Left lung (tissue), 10 donors: ENCODE data around the gene CD74. TPM values are rescaled to one million over a fixed set of nuclear protein-coding genes. Genes with fewer than 3 reads are reported as not detected.

Source experiments
- ATAC-seq: fragments of 200-7000 bp; cut with Tn5 transposase; one replicate; pipeline ENCODE4 v1.9.1; 2020; ENCODE audit warnings: moderate library complexity
- DNase-seq, 4 donors: peaks; one replicate each; pipeline ENCODE4 v3.0.0-alpha.2; 2013 to 2020
- H3K27ac ChIP-seq, 2 donors: fragments of 200-600 bp; sonication (generic) in 1 of 2; one replicate each; pipeline versions ENCODE4 v1.5.0 to v1.8.0; 2020 to 2021
- H3K27me3 ChIP-seq, 2 donors: fragments of 200-600 bp; sonication (generic) in 1 of 2; one replicate each; pipeline versions ENCODE4 v1.5.0 to v1.8.0; 2020 to 2021
- H3K36me3 ChIP-seq, 2 donors: fragments of 200-600 bp; sonication (generic) in 1 of 2; one replicate each; pipeline versions ENCODE4 v1.5.0 to v1.8.0; 2020 to 2021
- H3K4me1 ChIP-seq, 2 donors: fragments of 200-600 bp; one replicate each; pipeline ENCODE4 v1.8.0; 2021
- H3K4me3 ChIP-seq, 2 donors: fragments of 200-600 bp; sonication (generic) in 1 of 2; one replicate each; pipeline versions ENCODE4 v1.5.0 to v1.8.0; 2020 to 2021; ENCODE audit warnings: mild to moderate bottlenecking in 1 of 2
- H3K9me3 ChIP-seq, 2 donors: fragments of 200-600 bp; sonication (generic) in 1 of 2; one replicate each; pipeline versions ENCODE4 v1.5.0 to v1.8.0; 2020 to 2021
- intact Hi-C, 2 donors: fragments of 100-400 bp; cut with DNase I; formaldehyde crosslinking; loops; one replicate each; pipeline versions ENCODE4 v1.11.2 to v1.14.2; 2022
- polyA plus RNA-seq, 6 donors: library from polyadenylated mRNA; unstranded; fragments of 120-200 nt; gene quantifications; one replicate each; pipeline ENCODE4 v1.2.1, GENCODE V29; 2013; ENCODE audit not compliant: insufficient read length in 6 of 6
- total RNA-seq, 2 donors: library from RNA; stranded (reverse); fragmentation: NEBNext Ultra II Directional; extraction: Animal tissue kit (Norgen Biotek cat#: 25700); gene quantifications; one replicate each; pipeline ENCODE4 v1.2.1, GENCODE V29; 2021
- TF ChIP-seq, protein P1 (sequence below), 2 donors: fragments of 200-600 bp; sonication (generic) in 1 of 2; IDR thresholded peaks; one replicate each; pipeline versions ENCODE4 v1.5.0 to v1.8.0; 2021; ENCODE audit warnings: antibody characterized with exemption in 2 of 2
- donor health status: DM: no; HTN: yes; CAD: no.
- donor health status: DM: no; HTN: no; CAD: no.

The CD74 gene
- total and polyA plus RNA-seq, 8 donors = 143 to 2,212 (median 189) TPM

DNA sequence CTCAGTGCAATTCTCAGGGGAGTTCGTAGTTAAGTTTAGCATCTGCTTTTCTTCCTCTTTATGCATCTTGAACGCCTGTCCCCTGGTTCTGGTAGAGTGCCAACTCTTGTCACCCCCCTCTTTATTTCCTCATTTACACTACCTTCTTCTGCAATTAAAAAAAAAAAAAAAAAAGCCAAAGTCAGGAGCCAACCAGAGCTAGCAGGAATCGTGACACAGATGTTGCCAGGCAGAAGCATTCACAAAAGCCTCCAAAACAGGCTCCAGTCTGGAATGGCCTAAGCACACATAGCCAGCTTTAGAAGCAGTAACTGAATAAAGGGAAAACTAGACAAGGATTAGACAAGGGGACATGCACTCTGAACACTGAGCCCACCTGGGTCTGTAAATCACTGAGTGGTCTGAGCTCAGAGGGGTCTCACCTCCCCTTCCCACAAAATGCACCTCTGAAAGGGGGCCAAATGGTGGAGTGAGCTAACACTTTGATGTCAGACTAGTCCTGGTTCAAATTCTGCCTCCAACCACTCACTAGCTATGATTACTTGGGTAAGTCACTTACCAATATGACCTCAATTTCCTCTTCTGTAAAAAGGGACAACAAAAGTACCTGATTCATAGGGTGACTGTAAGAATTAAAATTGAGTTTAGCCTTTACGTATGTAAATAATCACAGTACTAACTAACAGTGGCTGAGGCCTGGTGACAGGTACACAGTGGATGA is 2.0 kb downstream of the CD74 start:
- Histone ChIP-seq H3K36me3 (peaks cover 0 to 31% of the 10 kb centered on the region in 2 donors), H3K27me3 (no peaks in the 10 kb centered on the region), H3K4me1 (peaks cover 6 to 60% of the 10 kb centered on the region in 2 donors), H3K27ac (peak overlapping the region; percentile 92 to 97), H3K9me3 (no peaks in the 10 kb centered on the region), H3K4me3 (peak overlapping the region; percentile 48 to 60)
- TF ChIP-seq, protein P1, sequence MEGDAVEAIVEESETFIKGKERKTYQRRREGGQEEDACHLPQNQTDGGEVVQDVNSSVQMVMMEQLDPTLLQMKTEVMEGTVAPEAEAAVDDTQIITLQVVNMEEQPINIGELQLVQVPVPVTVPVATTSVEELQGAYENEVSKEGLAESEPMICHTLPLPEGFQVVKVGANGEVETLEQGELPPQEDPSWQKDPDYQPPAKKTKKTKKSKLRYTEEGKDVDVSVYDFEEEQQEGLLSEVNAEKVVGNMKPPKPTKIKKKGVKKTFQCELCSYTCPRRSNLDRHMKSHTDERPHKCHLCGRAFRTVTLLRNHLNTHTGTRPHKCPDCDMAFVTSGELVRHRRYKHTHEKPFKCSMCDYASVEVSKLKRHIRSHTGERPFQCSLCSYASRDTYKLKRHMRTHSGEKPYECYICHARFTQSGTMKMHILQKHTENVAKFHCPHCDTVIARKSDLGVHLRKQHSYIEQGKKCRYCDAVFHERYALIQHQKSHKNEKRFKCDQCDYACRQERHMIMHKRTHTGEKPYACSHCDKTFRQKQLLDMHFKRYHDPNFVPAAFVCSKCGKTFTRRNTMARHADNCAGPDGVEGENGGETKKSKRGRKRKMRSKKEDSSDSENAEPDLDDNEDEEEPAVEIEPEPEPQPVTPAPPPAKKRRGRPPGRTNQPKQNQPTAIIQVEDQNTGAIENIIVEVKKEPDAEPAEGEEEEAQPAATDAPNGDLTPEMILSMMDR (IDR thresholded peaks at IDR 0.05) = no peak
- ATAC-seq (peak; percentile 74), DNase-seq (peak in 3 of 4 donors; percentile 70 to 89 (median 76))
- intact Hi-C loops = no loop called here

DNA sequence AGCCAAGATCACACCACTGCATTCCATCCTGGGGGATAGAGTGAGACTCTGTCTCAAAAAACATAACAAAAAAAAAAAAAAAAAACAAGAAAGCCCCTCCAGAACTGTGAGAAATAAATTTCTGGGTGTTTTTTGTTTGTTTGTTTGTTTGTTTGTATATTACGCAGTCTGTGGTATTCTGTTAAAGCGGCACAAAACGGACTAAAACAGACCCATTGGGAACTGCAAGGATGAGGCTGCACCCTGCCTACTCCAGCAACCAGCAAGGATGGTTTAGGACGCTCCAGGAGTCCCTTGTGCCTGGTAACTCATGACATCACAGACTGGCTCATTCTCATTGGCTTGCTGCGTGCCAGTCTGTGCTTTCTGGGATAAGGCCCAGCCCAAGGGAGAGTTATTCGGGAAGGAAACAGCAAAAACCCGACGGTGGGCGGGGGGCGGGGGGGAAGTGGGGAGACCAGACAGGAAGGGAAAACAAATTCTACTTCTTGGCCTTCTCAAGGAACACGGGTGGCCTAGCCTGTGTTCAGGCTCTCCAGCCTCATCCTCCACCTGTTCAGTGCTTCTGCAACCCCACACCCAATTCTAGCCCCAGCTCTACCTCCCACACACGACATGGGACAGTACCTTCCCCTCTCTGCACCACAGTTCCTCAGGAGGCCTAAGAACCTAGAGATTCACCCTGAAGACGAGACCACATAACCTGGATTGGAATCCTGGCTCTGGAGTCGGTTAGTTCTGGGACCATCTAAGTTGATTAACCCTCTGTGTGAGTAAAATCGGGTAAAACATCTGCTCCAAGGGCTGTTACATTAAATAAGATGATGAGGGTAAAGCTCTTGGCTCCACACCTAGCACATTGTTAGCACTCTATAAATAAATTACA is 2.8 kb downstream of the CD74 start:
- intact Hi-C loops = no loop called here
- Histone ChIP-seq H3K9me3 (no peaks in the 10 kb centered on the region), H3K4me3 (peak overlapping the region; percentile 48 to 60)

DNA sequence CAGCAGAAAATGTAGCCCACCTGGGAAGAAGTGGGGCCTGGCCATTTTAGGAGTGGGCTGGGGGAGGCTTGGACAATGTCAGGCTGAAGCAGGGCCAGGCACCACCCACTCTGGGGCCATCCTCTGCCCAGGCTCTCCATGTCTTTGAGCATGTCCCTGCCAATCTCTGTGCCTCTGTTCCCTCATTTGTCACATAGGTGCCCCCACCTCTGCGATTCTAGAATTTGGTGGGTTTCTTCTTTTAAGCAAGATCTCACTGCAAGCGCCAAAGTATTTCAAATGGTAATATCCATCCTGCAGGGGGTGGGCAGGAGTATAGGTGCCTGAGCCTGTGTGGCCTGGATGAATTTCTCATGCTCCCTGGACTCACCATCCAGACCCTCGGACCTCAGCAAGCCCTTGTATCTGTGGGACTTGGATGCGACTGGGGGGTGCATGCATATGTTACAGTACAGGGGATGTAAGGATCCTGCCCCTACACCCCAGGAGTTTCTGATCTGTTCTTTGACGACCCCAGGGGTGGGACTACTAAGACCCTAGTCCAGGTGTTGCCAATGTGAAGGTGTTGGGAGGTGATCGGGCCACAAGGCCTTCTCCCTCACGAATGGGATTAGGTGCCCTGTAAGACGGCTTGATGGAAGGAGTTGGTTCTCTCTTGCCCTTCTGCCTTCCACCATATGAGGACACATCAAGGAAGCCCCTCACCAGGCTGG is 4.3 kb downstream of the CD74 start:
- H3K4me3 ChIP-seq = peak overlapping the region in 1 of 2 donors; percentile 60
- ATAC-seq = no peak

More for the DNA sequence above, 2.8 kb downstream of the CD74 start:
- Histone ChIP-seq H3K27me3 (no peaks in the 10 kb centered on the region), H3K27ac (peak overlapping the region; percentile 92 to 97), H3K36me3 (peaks cover 0 to 39% of the 10 kb centered on the region in 2 donors), H3K4me1 (peaks cover 6 to 60% of the 10 kb centered on the region in 2 donors)
- DNase-seq (peak in 3 of 4 donors; percentile 78 to 91 (median 88)), ATAC-seq (peak; percentile 75)
- TF ChIP-seq, protein P1 (IDR thresholded peaks at IDR 0.05) = no peak

GRCh38 chr5:150407096-150407720 is 5.5 kb downstream of the CD74 start:
- no peak for ATAC-seq
- Histone ChIP-seq H3K9me3 (no peaks in the 10 kb centered on the region), H3K4me3 (no peak overlapping the region), H3K36me3 (peaks cover 0 to 66% of the 10 kb centered on the region in 2 donors), H3K27me3 (no peaks in the 10 kb centered on the region), H3K4me1 (peaks cover 0 to 50% of the 10 kb centered on the region in 2 donors), H3K27ac (peak overlapping the region in 1 of 2 donors; percentile 97)
- DNase-seq = peak in 1 of 4 donors; percentile 43
- intact Hi-C loops = no loop called here
- TF ChIP-seq, protein P1 (IDR thresholded peaks at IDR 0.05) = no peak

More for the DNA sequence above, 4.3 kb downstream of the CD74 start:
- no peak for DNase-seq
- peaks cover 6 to 57% of the 10 kb centered on the region in 2 donors for H3K4me1 ChIP-seq
- H3K9me3 ChIP-seq = no peaks in the 10 kb centered on the region
- intact Hi-C loops = no loop called here
- peaks cover 0 to 54% of the 10 kb centered on the region in 2 donors for H3K36me3 ChIP-seq
- TF ChIP-seq, protein P1 (IDR thresholded peaks at IDR 0.05) = no peak
- H3K27ac ChIP-seq = peak overlapping the region; percentile 92 to 97
- no peaks in the 10 kb centered on the region for H3K27me3 ChIP-seq
